ENCODE results near the gene SLC6A16. TPM values are rescaled to one million over a fixed set of nuclear protein-coding genes. Genes with fewer than 3 reads are reported as not detected.
"Not testable (repeated sequence)": the region's sequence is repeated elsewhere in the genome, so short reads cannot be mapped to it uniquely, and the experiment has no call there.

SLC6A16 gene
- polyA plus RNA-seq, 5 donors: 2.7 to 5.3 (median 3.9) TPM

- no peak for DNase-seq
Observed at GRCh38 chr19:49347191-49347590, 22.2 kb upstream of the SLC6A16 start.

- no peak for DNase-seq
Observed at GRCh38 chr19:49344505-49345423, 19.8 kb upstream of the SLC6A16 start.

- no peak for DNase-seq
Observed at GRCh38 chr19:49343123-49343522, 18.1 kb upstream of the SLC6A16 start.

GRCh38 chr19:49342291-49342721 lies 17.3 kb upstream of the SLC6A16 start:
- no peak for DNase-seq

- no peak for DNase-seq
Observed at GRCh38 chr19:49340865-49341718, 16.1 kb upstream of the SLC6A16 start.

GRCh38 chr19:49340069-49340864 lies 15.3 kb upstream of the SLC6A16 start:
- peak; percentile 42 to 59 for DNase-seq

GRCh38 chr19:49339301-49340068 lies 14.5 kb upstream of the SLC6A16 start:
- peak; percentile 85 to 87 for DNase-seq

- peak; percentile 54 to 55 for DNase-seq
Observed at GRCh38 chr19:49338691-49339300, 13.8 kb upstream of the SLC6A16 start.

GRCh38 chr19:49338023-49338677 lies 13.2 kb upstream of the SLC6A16 start:
- DNase-seq: no peak

GRCh38 chr19:49337267-49338022 lies 12.5 kb upstream of the SLC6A16 start:
- no peak for DNase-seq

- DNase-seq: no peak
Observed at GRCh38 chr19:49336482-49337266, 11.7 kb upstream of the SLC6A16 start.

GRCh38 chr19:49335784-49336481 lies 10.9 kb upstream of the SLC6A16 start:
- no peak for DNase-seq

- no peak for DNase-seq
Observed at GRCh38 chr19:49335071-49335783, 10.2 kb upstream of the SLC6A16 start, which contains the start of gene CD37. Gene CD37 (plus strand): TSS chr19:49335406. CDS start chr19:49335541, 135 bp downstream.

- no peak for DNase-seq
Observed at GRCh38 chr19:49333811-49334288, 8.9 kb upstream of the SLC6A16 start.

- DNase-seq: no peak
Observed at GRCh38 chr19:49333418-49333805, 8.4 kb upstream of the SLC6A16 start.

GRCh38 chr19:49332691-49333417 lies 7.9 kb upstream of the SLC6A16 start:
- DNase-seq: not testable (repeated sequence)
